Esophagus muscularis mucosa (tissue), 3 donors: ENCODE data around the gene KRT9.
"Not testable (repeated sequence)": the region's sequence is repeated elsewhere in the genome, so short reads cannot be mapped to it uniquely, and the experiment has no call there.

Source experiments
- CTCF ChIP-seq, 3 experiments: fragments of 200-600 bp in 2 of 3; fragments of 450-650 bp in 1 of 3; sonication (generic) in 2 of 3; IDR thresholded peaks; one replicate each; pipeline ENCODE4 v1.5.1; 2017 to 2019; ENCODE audit warnings: antibody characterized with exemption in 3 of 3, mild to moderate bottlenecking in 2 of 3, moderate library complexity in 1 of 3
- POLR2A ChIP-seq: fragments of 450-650 bp; IDR thresholded peaks from one replicate; pipeline ENCODE4 v1.6.1; 2017; ENCODE audit warnings: antibody characterized with exemption, moderate library complexity, mild to moderate bottlenecking, low read depth
- POLR2AphosphoS5 ChIP-seq, 2 donors: sonication (generic); formaldehyde crosslinking; IDR thresholded peaks; one replicate each; pipeline ENCODE4 v1.6.1; 2017; ENCODE audit warnings: antibody characterized with exemption in 2 of 2

GRCh38 chr17:41584331-41584927, 12.6 kb upstream of the KRT9 start:
- not testable (repeated sequence) for TF ChIP-seq CTCF (IDR thresholded peaks at IDR 0.05); POLR2A; POLR2AphosphoS5 (IDR thresholded peaks at IDR 0.05)
